VCaP (cell line): ENCODE results near the gene KRT31.

Source experiments
- H3K27ac ChIP-seq: fragments of 450-650 bp; 2 replicates; pipeline ENCODE4 v1.5.1; 2017
- TF ChIP-seq, protein P1 (sequence below): fragments of 450-650 bp; conservative IDR thresholded peaks from 2 replicates; pipeline ENCODE4 v1.5.1; 2017; ENCODE audit warnings: mild to moderate bottlenecking, moderate library complexity

Gene KRT31

DNA sequence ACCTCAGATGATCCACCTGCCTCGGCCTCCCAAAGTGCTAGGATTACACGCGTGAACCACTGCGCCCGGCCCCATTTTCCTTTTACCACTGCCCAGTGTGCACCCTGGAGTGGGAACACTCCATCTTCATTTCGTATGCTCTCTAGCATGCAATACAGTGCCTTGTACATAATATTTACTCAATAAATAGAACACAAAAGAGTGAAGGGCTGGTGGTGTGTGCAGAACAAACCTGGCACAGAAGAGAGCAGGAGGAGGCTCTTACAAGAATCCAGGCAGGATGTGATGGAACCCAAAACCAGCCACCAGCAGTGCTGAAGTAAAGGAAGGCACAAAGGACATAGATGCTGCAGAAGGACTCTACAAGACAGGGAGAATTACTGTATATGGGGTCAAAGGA is 19.7 kb upstream of the KRT31 start:
- TF ChIP-seq, protein P1, sequence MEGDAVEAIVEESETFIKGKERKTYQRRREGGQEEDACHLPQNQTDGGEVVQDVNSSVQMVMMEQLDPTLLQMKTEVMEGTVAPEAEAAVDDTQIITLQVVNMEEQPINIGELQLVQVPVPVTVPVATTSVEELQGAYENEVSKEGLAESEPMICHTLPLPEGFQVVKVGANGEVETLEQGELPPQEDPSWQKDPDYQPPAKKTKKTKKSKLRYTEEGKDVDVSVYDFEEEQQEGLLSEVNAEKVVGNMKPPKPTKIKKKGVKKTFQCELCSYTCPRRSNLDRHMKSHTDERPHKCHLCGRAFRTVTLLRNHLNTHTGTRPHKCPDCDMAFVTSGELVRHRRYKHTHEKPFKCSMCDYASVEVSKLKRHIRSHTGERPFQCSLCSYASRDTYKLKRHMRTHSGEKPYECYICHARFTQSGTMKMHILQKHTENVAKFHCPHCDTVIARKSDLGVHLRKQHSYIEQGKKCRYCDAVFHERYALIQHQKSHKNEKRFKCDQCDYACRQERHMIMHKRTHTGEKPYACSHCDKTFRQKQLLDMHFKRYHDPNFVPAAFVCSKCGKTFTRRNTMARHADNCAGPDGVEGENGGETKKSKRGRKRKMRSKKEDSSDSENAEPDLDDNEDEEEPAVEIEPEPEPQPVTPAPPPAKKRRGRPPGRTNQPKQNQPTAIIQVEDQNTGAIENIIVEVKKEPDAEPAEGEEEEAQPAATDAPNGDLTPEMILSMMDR, result no peak
- no peak overlapping the region for H3K27ac ChIP-seq

DNA sequence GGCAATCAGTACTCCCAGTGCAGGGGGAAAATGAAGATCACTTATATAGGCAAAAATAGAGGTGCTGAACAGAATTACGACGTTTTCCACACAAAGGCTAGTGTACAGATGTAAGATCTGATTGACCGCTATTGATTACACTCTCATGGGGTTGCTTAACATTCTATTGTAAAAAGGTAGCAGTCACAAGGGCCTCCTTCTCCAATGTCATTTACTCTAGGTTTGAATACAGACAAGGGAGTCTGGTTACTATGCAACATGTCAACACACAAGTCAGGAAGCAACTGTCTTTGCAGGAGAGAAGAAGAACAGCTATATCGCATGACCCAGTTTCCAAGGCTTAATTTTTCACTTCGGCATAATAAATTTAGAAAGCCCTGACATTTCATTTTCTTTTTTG is 19.1 kb upstream of the KRT31 start:
- H3K27ac ChIP-seq, result no peak overlapping the region
- TF ChIP-seq, protein P1, result no peak

DNA sequence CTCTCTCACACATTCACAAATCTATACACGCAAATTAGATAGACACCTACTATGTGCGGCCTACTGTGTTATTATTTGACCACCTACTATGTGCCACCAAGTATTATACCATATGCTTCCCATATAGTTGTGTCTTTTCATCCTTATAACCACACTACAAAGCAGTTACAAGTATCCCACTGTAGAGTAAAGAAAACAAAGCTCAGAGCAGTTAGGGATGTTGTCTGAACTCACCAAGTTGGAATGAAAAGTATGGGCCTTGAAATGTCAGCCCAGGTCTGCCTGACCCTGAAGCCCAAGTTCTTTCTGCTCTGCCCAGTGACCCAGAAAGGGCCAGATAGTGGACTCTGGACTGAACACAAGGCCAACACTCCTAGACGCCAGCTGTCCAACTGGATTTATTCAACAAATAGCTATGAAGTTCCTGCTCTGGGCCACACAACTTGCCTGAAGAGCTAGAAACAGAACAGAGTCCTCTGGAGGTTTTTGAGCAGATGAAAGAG is 18.5 kb upstream of the KRT31 start:
- TF ChIP-seq, protein P1, result no peak
- no peak overlapping the region for H3K27ac ChIP-seq

DNA sequence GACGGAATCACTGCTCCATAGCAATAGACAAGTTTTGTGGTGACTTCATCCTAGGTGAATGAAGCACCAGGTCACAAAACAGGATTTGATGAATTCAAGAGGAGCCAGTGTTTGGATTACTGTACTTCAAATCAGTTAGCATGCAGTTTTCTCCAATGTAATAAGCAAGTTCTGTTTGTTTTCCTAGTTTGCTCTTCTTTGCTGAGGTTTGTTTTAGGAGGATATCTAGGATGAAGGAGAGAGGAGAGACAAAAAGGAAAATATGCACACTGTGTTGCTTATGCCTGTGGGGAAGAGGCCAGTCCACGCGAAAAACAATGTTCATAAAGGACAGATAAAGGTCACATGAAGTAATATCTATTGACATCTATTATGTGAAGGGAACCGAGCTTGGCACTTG is 18.0 kb upstream of the KRT31 start:
- no peak overlapping the region for H3K27ac ChIP-seq
- TF ChIP-seq, protein P1, result no peak

DNA sequence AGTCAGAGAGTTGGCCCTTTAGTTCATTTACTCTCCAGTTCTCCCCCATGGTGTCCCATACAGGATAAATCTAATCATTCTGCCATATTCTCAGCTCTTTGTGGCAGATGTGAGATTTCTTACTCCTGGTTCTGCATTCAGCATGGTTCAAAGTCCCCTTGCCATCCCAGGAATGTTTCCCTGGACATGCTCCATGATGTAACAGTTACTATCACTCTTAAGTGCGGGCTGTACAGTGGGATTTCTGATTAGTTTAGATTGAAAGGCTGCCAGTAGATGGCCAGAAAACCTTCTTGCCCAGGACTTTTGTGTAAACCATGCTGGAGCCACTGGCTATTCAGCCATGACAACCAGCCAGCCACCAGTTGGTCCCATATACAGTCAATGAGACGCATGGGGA is 16.6 kb upstream of the KRT31 start:
- TF ChIP-seq, protein P1, result no peak
- no peak overlapping the region for H3K27ac ChIP-seq

DNA sequence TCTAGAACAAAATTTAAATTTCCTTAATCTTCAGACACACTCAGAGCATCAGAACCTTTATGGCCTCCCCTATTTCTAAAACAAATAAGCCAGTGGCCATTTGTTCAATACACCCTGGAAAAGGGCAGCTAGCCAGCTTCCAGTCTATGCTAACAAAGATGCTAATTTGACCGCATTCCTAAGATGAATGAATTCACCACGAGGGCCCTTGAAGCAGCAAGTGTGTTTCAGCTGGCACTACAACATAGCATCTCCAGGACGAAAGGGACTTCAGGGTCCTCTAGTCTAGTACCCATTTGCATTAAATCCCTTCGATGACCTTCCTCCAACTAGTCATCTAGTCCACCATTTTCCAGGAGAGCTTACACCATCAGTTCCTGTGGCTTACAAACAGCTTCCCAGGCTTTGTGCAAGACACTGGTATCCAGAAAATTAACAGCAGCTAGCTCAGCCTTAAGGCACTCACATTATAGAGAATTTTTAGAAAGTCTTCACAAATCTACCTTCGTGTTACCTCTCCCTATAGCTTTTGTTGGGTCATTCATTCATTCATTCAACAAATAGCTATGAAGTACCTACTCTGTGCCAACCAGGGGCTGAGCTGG is 16.0 kb upstream of the KRT31 start:
- TF ChIP-seq, protein P1, result no peak
- no peak overlapping the region for H3K27ac ChIP-seq

DNA sequence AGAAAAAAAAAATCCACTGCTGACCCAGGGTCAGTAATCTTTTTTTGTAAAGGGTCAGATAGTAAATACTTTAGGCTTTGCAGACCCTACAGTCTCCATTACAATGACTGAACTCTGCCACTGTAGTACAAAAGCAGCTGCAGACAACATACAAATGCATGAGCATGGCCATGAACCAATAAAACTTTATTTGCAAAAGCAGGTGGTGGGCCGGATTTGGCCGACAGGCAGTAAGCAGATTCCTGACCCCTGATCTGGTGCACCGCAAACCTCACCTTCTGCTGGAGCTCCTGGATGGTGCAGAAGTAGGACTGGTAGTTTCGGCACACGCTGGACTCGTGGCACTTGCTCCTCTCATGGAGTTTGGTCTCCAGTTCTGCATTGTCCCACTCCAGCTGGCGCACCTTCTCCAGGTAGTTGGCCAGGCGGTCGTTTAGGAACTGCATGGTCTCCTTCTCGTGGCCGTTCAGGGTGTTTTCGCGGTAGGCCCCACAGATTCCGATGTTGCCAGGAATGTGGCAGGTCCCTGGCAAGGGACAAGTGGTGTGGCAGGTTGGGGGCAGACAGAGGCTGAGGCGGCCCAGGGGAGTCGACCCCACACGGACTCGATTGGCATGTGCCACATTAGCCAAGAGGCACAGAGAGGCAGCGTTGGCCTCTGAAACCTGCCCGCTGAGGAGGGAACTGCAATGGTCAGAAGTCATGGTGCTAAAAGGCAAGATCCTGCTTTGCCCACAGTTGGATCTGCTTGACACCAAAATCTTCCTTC is 13.8 kb upstream of the KRT31 start:
- H3K27ac ChIP-seq, result no peak overlapping the region
- TF ChIP-seq, protein P1, result no peak
